ENCODE results near the gene RBM10. TPM values are rescaled to one million over a fixed set of nuclear protein-coding genes. Genes with fewer than 3 reads are reported as not detected.

RBM10 gene
- total and polyA plus RNA-seq, 9 of the 15 experiments (the other 6 are each of a cell fraction or from before 2014, with no cell fraction given): 1.1 to 61.7 (median 31.5) TPM

DNA sequence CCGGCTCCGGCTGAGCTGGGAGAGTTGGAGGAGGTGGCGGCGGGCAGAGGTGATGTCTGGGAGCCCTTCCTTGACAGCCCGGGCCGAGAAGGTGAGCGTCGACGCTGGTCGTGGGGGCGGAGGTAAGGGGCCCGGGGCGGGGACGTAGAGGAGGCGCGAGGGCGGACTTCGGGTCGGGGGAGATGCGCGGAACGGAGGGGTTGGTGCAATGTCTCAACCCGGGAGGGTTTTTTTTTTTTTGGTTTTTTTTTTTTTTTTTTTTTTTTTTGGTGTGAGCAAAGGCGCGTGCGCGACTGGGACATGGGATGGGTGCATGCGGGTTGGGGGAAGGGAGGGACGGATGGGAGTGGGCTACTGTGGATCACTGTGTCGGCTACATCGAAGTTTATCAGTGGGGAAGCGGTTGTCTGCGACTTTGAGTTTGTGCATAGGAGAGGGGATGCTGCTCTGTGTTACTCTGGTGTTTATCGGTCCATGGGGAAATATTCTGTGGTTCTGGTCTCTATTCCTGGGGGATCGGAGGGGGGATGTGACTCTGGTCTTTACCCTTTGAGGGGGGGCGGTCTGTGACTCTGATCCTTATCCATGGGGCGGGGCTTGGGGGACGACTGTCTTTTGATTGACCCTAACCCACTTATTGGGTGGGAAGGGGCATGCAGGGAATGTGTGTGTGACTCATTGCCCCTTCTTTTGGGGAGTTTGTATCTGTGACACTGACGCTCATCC is 537 bp downstream of the RBM10 start (continued):
- TF ChIP-seq, protein P1, sequence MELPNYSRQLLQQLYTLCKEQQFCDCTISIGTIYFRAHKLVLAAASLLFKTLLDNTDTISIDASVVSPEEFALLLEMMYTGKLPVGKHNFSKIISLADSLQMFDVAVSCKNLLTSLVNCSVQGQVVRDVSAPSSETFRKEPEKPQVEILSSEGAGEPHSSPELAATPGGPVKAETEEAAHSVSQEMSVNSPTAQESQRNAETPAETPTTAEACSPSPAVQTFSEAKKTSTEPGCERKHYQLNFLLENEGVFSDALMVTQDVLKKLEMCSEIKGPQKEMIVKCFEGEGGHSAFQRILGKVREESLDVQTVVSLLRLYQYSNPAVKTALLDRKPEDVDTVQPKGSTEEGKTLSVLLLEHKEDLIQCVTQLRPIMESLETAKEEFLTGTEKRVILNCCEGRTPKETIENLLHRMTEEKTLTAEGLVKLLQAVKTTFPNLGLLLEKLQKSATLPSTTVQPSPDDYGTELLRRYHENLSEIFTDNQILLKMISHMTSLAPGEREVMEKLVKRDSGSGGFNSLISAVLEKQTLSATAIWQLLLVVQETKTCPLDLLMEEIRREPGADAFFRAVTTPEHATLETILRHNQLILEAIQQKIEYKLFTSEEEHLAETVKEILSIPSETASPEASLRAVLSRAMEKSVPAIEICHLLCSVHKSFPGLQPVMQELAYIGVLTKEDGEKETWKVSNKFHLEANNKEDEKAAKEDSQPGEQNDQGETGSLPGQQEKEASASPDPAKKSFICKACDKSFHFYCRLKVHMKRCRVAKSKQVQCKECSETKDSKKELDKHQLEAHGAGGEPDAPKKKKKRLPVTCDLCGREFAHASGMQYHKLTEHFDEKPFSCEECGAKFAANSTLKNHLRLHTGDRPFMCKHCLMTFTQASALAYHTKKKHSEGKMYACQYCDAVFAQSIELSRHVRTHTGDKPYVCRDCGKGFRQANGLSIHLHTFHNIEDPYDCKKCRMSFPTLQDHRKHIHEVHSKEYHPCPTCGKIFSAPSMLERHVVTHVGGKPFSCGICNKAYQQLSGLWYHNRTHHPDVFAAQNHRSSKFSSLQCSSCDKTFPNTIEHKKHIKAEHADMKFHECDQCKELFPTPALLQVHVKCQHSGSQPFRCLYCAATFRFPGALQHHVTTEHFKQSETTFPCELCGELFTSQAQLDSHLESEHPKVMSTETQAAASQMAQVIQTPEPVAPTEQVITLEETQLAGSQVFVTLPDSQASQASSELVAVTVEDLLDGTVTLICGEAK (IDR thresholded peaks at IDR 0.05): no peak
- TF ChIP-seq, protein P1 (CRISPR knock-in tag; IDR thresholded peaks at IDR 0.05): no peak
- TF ChIP-seq ZNF384 (IDR thresholded peaks at IDR 0.05; ENCODE audit: low read depth, low read length) (peak; percentile 58), RBM22 (IDR thresholded peaks at IDR 0.05; ENCODE audit: low read depth, low read length, poor library complexity, severe bottlenecking) (peak; percentile 42), PHB2 (IDR thresholded peaks at IDR 0.05; ENCODE audit: low read depth) (no peak), SP2 (IDR thresholded peaks at IDR 0.05; ENCODE audit: extremely low read depth, low read depth, low read length, poor library complexity, severe bottlenecking) (no peak), TBL1XR1 (IDR thresholded peaks at IDR 0.05; ENCODE audit: low read length in 2 of 2) (no peak), MCM5 (IDR thresholded peaks at IDR 0.05; ENCODE audit: low read depth) (no peak), EGR1 (conservative IDR thresholded peaks at IDR 0.05) (peak; percentile 60), NR2F6 (CRISPR knock-in tag; IDR thresholded peaks at IDR 0.05) (no peak)
- TF ChIP-seq, protein P2, sequence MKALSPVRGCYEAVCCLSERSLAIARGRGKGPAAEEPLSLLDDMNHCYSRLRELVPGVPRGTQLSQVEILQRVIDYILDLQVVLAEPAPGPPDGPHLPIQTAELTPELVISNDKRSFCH (CRISPR knock-in tag; IDR thresholded peaks at IDR 0.05): no peak
- TF ChIP-seq, protein P2 (tag; IDR thresholded peaks at IDR 0.05): no peak
- TF ChIP-seq, protein P3, sequence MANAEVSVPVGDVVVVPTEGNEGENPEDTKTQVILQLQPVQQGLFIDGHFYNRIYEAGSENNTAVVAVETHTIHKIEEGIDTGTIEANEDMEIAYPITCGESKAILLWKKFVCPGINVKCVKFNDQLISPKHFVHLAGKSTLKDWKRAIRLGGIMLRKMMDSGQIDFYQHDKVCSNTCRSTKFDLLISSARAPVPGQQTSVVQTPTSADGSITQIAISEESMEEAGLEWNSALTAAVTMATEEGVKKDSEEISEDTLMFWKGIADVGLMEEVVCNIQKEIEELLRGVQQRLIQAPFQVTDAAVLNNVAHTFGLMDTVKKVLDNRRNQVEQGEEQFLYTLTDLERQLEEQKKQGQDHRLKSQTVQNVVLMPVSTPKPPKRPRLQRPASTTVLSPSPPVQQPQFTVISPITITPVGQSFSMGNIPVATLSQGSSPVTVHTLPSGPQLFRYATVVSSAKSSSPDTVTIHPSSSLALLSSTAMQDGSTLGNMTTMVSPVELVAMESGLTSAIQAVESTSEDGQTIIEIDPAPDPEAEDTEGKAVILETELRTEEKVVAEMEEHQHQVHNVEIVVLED (CRISPR knock-in tag; IDR thresholded peaks at IDR 0.05): no peak
- TF ChIP-seq, protein P4, sequence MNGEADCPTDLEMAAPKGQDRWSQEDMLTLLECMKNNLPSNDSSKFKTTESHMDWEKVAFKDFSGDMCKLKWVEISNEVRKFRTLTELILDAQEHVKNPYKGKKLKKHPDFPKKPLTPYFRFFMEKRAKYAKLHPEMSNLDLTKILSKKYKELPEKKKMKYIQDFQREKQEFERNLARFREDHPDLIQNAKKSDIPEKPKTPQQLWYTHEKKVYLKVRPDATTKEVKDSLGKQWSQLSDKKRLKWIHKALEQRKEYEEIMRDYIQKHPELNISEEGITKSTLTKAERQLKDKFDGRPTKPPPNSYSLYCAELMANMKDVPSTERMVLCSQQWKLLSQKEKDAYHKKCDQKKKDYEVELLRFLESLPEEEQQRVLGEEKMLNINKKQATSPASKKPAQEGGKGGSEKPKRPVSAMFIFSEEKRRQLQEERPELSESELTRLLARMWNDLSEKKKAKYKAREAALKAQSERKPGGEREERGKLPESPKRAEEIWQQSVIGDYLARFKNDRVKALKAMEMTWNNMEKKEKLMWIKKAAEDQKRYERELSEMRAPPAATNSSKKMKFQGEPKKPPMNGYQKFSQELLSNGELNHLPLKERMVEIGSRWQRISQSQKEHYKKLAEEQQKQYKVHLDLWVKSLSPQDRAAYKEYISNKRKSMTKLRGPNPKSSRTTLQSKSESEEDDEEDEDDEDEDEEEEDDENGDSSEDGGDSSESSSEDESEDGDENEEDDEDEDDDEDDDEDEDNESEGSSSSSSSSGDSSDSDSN (IDR thresholded peaks at IDR 0.05; ENCODE audit: borderline replicate concordance in 1 of 2, low read depth in 2 of 2, low read length in 2 of 2): no peak
